Progenitor cell of endocrine pancreas (in vitro differentiated cells): ENCODE results near the gene FAM200B. TPM values are rescaled to one million over a fixed set of nuclear protein-coding genes. Genes with fewer than 3 reads are reported as not detected.

Experiments
- DNase-seq: peaks from one replicate; pipeline ENCODE4 v3.0.0; 2021; ENCODE audit warnings: low spot score; ENCODE audit not compliant: unreplicated experiment
- H3K27ac Mint-ChIP-seq: 2 replicates; pipeline ENCODE4 v1.8.0; 2021; ENCODE audit warnings: mild to moderate bottlenecking, moderate library complexity, mixed read lengths
- H3K27me3 Mint-ChIP-seq: 2 replicates; pipeline ENCODE4 v1.8.0; 2021; ENCODE audit warnings: mixed read lengths
- H3K36me3 Mint-ChIP-seq: 2 replicates; pipeline ENCODE4 v1.8.0; 2022; ENCODE audit warnings: mixed read lengths; ENCODE audit not compliant: insufficient read depth
- H3K4me1 Mint-ChIP-seq: 2 replicates; pipeline ENCODE4 v1.8.0; 2021; ENCODE audit warnings: low read depth, mixed read lengths
- H3K4me3 Mint-ChIP-seq: 2 replicates; pipeline ENCODE4 v1.8.0; 2021; ENCODE audit warnings: low read depth, mild to moderate bottlenecking, moderate library complexity, mixed read lengths
- H3K9me3 Mint-ChIP-seq: 2 replicates; pipeline ENCODE4 v1.8.0; 2021; ENCODE audit warnings: low read depth, mixed read lengths
- total RNA-seq: library from RNA; stranded (reverse); gene quantifications from 2 replicates; pipeline ENCODE4 v1.2.1, GENCODE V29; 2021
- TF ChIP-seq, protein P1 (sequence below): fragments of 200-600 bp; sonication (generic); IDR thresholded peaks from one replicate; pipeline ENCODE4 v1.5.0; 2021; ENCODE audit warnings: antibody characterized with exemption, mild to moderate bottlenecking; ENCODE audit not compliant: unreplicated experiment

Gene FAM200B
- total RNA-seq, 1 donor from 2014 or later: 29.0 TPM

DNA sequence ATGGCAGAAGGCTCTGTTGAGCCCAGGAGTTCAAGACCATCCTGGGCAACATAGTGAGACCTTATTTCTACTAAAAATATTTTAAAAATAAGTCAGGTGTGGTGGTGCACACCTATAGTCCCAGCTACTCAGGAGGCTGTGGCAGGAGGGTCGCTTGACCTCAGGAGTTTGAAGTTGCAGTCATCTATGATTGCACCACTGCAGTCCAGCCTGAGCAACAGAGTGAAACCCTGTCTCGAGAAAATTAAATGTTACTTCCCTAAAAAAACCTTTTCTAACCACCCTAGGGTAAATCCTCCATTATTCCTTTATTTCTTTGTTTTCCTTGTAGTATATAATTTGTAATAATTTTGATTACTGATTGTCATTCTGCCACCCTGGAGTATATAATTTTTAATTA lies 7.9 kb downstream of the FAM200B start:
- Mint-ChIP-seq H3K4me3 (no peak overlapping the region), H3K27ac (no peak overlapping the region), H3K36me3 (peaks cover 22% of the 10 kb centered on the region), H3K27me3 (no peaks in the 10 kb centered on the region), H3K4me1 (peaks cover 5% of the 10 kb centered on the region), H3K9me3 (peaks cover 8% of the 10 kb centered on the region)
- no peak for DNase-seq
- TF ChIP-seq, protein P1, sequence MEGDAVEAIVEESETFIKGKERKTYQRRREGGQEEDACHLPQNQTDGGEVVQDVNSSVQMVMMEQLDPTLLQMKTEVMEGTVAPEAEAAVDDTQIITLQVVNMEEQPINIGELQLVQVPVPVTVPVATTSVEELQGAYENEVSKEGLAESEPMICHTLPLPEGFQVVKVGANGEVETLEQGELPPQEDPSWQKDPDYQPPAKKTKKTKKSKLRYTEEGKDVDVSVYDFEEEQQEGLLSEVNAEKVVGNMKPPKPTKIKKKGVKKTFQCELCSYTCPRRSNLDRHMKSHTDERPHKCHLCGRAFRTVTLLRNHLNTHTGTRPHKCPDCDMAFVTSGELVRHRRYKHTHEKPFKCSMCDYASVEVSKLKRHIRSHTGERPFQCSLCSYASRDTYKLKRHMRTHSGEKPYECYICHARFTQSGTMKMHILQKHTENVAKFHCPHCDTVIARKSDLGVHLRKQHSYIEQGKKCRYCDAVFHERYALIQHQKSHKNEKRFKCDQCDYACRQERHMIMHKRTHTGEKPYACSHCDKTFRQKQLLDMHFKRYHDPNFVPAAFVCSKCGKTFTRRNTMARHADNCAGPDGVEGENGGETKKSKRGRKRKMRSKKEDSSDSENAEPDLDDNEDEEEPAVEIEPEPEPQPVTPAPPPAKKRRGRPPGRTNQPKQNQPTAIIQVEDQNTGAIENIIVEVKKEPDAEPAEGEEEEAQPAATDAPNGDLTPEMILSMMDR: no peak

DNA sequence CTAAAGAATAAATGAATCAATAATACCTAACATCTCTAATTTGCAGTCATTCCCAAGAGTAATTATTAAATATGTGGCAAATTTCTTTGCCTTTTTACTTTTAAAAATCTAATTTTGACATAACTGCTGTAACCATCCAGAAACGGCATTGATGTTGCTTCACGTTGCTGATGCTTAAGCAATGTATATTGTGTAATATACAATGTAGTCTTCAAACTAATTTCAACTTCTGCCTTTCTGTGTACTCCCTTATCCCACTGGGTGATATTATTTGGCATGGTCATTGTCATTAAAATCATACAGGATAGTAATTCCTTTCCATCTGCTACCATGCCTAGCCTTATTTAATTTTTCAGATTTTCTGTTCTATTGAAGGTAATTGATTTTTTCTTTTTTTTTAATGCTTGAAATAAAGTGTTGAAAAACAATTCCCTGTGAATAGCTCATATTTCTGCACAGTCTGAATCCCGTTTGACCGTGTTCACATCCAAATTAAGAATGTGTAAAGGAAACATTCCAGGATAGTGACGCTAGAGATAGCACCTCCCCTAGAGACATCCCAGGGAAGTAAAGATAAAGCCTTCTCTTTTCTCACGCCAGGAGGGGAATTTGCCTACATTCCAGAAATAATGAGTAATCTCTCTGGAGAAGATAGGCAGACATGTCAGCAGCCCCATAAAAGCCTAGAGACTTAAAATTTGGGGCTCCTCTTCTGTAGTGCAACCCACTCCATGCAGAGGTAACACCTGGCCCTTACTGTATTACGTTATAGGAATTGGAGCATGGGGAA lies 8.6 kb downstream of the FAM200B start:
- TF ChIP-seq, protein P1: no peak
- no peak for DNase-seq
- no peaks in the 10 kb centered on the region for H3K27me3 Mint-ChIP-seq
- no peak overlapping the region for H3K4me3 Mint-ChIP-seq
- H3K4me1 Mint-ChIP-seq: peaks cover 5% of the 10 kb centered on the region
- H3K27ac Mint-ChIP-seq: peak overlapping the region; percentile 5
- H3K9me3 Mint-ChIP-seq: peaks cover 8% of the 10 kb centered on the region
- H3K36me3 Mint-ChIP-seq: peaks cover 20% of the 10 kb centered on the region

DNA sequence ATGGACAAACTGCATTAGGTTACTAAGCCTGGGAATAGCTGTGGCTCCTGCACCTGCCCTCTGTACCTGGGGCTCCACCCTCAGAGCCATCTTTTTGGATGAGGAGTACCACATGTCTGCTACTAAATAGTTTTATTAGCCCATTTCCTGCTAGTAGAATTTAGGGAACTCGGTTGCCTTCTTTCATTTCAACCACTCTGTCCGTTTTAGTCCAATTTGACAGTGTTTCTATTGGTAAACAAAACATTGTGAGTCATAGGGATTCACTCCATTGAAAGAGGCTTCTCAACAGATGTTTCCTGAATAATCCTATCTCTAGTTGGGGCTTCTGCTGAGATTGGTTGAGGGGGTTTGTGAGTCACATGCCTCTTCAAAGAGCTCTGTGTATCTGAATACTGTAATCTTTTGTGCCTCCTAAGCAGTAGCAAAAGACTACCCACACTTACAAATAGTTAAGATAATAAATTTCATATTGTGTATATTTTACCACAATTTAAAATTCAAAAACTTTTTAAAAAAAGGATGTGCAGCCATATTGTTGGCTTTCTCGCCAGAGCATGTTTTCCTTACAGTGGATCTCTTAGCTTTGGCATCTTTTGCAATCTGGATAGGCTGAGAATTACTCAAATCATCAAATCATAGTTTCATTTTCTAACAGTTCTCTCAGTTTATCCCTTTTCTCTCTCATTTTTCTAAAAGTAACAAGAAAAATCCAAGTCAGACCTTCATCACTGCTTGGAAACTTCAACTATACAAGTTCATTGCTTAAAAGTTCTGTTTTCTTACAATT lies 9.9 kb downstream of the FAM200B start:
- H3K9me3 Mint-ChIP-seq: peaks cover 8% of the 10 kb centered on the region
- H3K4me1 Mint-ChIP-seq: peaks cover 5% of the 10 kb centered on the region
- H3K27ac Mint-ChIP-seq: no peak overlapping the region
- TF ChIP-seq, protein P1: no peak
- H3K27me3 Mint-ChIP-seq: no peaks in the 10 kb centered on the region
- peaks cover 12% of the 10 kb centered on the region for H3K36me3 Mint-ChIP-seq
- no peak for DNase-seq
- no peak overlapping the region for H3K4me3 Mint-ChIP-seq

DNA sequence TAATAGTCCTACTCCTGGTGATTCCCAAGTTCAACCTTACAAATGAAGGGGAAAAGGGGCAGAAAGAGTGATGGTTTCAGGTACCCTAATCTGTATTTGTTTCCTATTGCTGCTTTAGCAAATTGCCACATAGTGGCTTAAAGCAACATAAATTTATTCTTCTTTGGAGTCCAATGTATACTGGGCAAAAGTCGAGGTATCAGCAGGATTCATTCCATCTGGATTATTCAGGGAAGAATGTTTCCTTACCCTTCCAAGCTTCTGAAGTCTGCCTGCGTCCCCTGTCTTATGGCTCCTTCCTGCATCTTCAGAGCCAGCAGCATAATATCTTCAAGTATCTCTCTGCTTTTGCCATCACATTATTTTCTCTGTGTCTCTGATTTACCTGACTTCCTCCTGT lies 11.0 kb downstream of the FAM200B start:
- TF ChIP-seq, protein P1: no peak
- DNase-seq: no peak
- Mint-ChIP-seq H3K27ac (no peak overlapping the region), H3K9me3 (peaks cover 8% of the 10 kb centered on the region), H3K4me1 (peaks cover 5% of the 10 kb centered on the region), H3K4me3 (no peak overlapping the region), H3K36me3 (peaks cover 6% of the 10 kb centered on the region), H3K27me3 (no peaks in the 10 kb centered on the region)

DNA sequence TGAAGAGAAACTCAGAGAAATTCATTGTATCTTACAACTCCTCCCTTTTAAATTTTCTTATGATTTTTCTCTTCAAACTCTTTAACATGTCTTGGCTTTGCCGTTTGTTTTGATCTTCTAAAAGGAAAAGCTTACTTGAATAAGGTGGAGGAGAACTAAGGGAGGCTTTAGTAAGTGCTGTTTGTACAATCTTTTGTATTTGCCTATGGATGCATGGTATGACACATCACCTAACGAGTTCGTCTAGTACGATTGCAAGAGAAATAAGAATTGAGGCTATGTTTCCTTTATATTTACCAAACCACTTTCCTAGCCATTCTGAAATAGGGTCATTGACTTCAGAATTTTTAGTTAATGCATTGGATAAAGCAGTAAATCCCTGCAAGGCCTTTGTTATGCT lies 12.8 kb downstream of the FAM200B start:
- Mint-ChIP-seq H3K4me1 (peaks cover 6% of the 10 kb centered on the region), H3K4me3 (no peak overlapping the region), H3K36me3 (peaks cover 3% of the 10 kb centered on the region), H3K27ac (peak overlapping the region; percentile 77), H3K27me3 (no peaks in the 10 kb centered on the region), H3K9me3 (peaks cover 15% of the 10 kb centered on the region)
- no peak for DNase-seq
- TF ChIP-seq, protein P1: no peak
